Fibroblast of lung (primary cell): Measurements from ENCODE around the gene ZNF573. TPM values are rescaled to one million over a fixed set of nuclear protein-coding genes. Genes with fewer than 3 reads are reported as not detected.

Experiments used
- DNase-seq, 2 donors: peaks; one replicate each; pipeline versions ENCODE4 v3.0.0 to v3.0.0-alpha.2; 2010; ENCODE audit warnings: low read depth in 2 of 2
- H2AFZ ChIP-seq: 2 replicates; pipeline ENCODE4 v1.5.1; 2012; ENCODE audit warnings: low read length, control low read depth, inconsistent platforms
- H3K27ac ChIP-seq: 2 replicates; pipeline ENCODE4 v1.5.1; 2011; ENCODE audit warnings: low read length, control low read depth; ENCODE audit not compliant: insufficient read depth
- H3K27me3 ChIP-seq: 2 replicates; pipeline ENCODE4 v1.5.1; 2011; ENCODE audit warnings: mild to moderate bottlenecking, low read length; ENCODE audit not compliant: control insufficient read depth, insufficient read depth
- H3K36me3 ChIP-seq: 2 replicates; pipeline ENCODE4 v1.5.1; 2011; ENCODE audit warnings: low read length; ENCODE audit not compliant: control insufficient read depth, insufficient read depth
- H3K4me1 ChIP-seq: 2 replicates; pipeline ENCODE4 v1.5.1; 2011; ENCODE audit warnings: low read length; ENCODE audit not compliant: control insufficient read depth, insufficient read depth; ENCODE audit errors: extremely low read depth
- H3K4me2 ChIP-seq: 2 replicates; pipeline ENCODE4 v1.5.1; 2011; ENCODE audit warnings: low read length, control low read depth; ENCODE audit not compliant: insufficient read depth; ENCODE audit errors: extremely low read depth
- H3K4me3 ChIP-seq, 4 experiments: fragments of 200-600 bp in 1 of 4; sonication (generic) in 1 of 4; replicated peaks in 1 of 4; 2 replicates each; pipeline ENCODE4 v1.5.1; 2011 to 2016; ENCODE audit warnings: low read length in 4 of 4, low read depth in 3 of 4, mild to moderate bottlenecking in 3 of 4, control low read depth in 2 of 4, inconsistent platforms in 1 of 4, mixed read lengths in 1 of 4; ENCODE audit not compliant: insufficient read depth in 1 of 4; ENCODE audit errors: control extremely low read depth in 1 of 4
- H3K79me2 ChIP-seq: 2 replicates; pipeline ENCODE4 v1.5.1; 2012; ENCODE audit warnings: mild to moderate bottlenecking, low read length, inconsistent platforms; ENCODE audit not compliant: control insufficient read depth, insufficient read depth
- H3K9ac ChIP-seq: 2 replicates; pipeline ENCODE4 v1.5.1; 2011; ENCODE audit warnings: mild to moderate bottlenecking, low read length, control low read depth; ENCODE audit not compliant: insufficient read depth
- H3K9me3 ChIP-seq: 2 replicates; pipeline ENCODE4 v1.5.1; 2012; ENCODE audit warnings: low read depth, low read length; ENCODE audit not compliant: control insufficient read depth, insufficient read depth
- H4K20me1 ChIP-seq: 2 replicates; pipeline ENCODE4 v1.5.1; 2011; ENCODE audit warnings: low read length; ENCODE audit not compliant: control insufficient read depth, insufficient read depth; ENCODE audit errors: extremely low read depth
- EZH2 ChIP-seq: IDR thresholded peaks from 2 replicates; pipeline ENCODE4 v1.5.1; 2012; ENCODE audit warnings: low read length, control low read depth, mild to moderate bottlenecking; ENCODE audit errors: missing control alignments
- polyA plus RNA-seq, 2 donors: library from polyadenylated mRNA; depleted of rRNA in 1 of 2; stranded (reverse) in 1 of 2; unstranded in 1 of 2; fragments of >200 nt; gene quantifications; 2 replicates each; pipeline ENCODE4 v1.2.1, GENCODE V29; 2011 to 2012; ENCODE audit warnings: missing spikeins in 1 of 2
- total RNA-seq: library from RNA; depleted of rRNA; stranded (reverse); fragments of >200 nt; gene quantifications from 2 replicates; pipeline ENCODE4 v1.2.1, GENCODE V29; 2014
- TF ChIP-seq, protein P1 (sequence below), 2 donors: IDR thresholded peaks in 1 of 2; conservative IDR thresholded peaks in 1 of 2; 1 replicate in 1 of 2; 2 replicates in 1 of 2; pipeline ENCODE4 v1.5.1; 2011 to 2012; ENCODE audit warnings: low read length in 2 of 2, control low read depth in 1 of 2, inconsistent platforms in 1 of 2, low read depth in 1 of 2, mild to moderate bottlenecking in 1 of 2

ZNF573 gene
- total and polyA plus RNA-seq, 2 donors (not counting 1 experiment from before 2014, with no cell fraction given): 3.7 to 8.6 TPM

DNA sequence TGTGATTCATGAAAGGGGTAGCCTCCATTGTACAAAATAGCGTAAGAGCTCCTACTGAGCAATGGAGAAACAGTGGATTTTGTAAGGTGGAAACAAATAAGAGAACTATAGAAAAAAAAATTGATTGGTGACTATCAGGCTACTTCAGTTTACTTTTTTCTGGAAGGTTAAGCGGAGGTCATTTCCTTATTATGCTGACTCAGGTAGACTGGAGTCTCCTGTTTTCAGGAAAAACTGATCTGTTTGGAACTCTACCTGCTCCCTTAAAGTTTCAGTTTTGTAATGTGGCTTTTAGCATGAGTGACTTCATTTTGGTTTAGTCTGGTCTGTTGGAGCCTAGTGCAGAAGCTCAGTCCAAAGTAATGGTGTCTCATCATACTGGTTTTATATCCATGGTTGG, 63.2 kb downstream of the ZNF573 start:
- H3K4me2 ChIP-seq: no peak overlapping the region
- no peaks in the 10 kb centered on the region for H3K4me1 ChIP-seq
- no peak overlapping the region for H3K9ac ChIP-seq
- DNase-seq: no peak
- no peaks in the 10 kb centered on the region for H3K36me3 ChIP-seq
- H3K27me3 ChIP-seq: no peaks in the 10 kb centered on the region
- no peak overlapping the region for H3K4me3 ChIP-seq
- no peaks in the 10 kb centered on the region for H3K9me3 ChIP-seq
- H3K27ac ChIP-seq: no peak overlapping the region
- no peak for TF ChIP-seq EZH2
- TF ChIP-seq, protein P1, sequence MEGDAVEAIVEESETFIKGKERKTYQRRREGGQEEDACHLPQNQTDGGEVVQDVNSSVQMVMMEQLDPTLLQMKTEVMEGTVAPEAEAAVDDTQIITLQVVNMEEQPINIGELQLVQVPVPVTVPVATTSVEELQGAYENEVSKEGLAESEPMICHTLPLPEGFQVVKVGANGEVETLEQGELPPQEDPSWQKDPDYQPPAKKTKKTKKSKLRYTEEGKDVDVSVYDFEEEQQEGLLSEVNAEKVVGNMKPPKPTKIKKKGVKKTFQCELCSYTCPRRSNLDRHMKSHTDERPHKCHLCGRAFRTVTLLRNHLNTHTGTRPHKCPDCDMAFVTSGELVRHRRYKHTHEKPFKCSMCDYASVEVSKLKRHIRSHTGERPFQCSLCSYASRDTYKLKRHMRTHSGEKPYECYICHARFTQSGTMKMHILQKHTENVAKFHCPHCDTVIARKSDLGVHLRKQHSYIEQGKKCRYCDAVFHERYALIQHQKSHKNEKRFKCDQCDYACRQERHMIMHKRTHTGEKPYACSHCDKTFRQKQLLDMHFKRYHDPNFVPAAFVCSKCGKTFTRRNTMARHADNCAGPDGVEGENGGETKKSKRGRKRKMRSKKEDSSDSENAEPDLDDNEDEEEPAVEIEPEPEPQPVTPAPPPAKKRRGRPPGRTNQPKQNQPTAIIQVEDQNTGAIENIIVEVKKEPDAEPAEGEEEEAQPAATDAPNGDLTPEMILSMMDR (conservative IDR thresholded peaks at IDR 0.05 in 1 of 2, IDR thresholded peaks at IDR 0.05 in 1 of 2; ENCODE audit: low read depth in 1 of 2, low read length in 2 of 2): no peak
- H4K20me1 ChIP-seq: no peaks in the 10 kb centered on the region
- peaks cover 5% of the 10 kb centered on the region for H3K79me2 ChIP-seq
- no peak overlapping the region for H2AFZ ChIP-seq

DNA sequence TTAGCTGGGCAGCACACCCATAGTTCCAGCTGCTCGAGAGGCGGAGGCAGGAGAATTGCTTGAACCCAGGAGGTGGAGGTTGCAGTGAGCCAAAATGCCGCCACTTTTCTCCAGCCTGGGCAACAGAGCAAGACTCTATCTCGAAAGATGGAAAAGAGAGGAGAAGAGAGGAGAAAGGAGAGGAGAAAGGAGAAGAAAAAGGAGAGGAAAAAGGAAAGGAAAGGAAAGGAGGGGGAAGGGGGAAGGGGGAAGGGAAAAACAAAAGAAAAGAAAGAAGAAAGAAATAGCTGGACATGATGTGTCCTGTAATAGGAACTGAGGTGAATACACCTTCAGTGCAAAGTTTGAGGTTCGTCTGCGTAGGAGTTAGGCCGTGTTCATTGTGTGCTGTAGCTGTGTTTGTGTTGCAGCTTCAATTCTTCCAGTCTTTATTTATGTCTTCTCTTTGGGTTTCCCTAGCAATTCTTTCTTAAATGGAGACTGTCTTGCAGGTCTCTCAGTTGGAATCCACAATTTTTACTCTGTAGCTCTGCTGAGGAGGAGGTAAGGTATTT, 73.3 kb downstream of the ZNF573 start:
- Histone ChIP-seq H3K4me3 (no peak overlapping the region), H3K36me3 (no peaks in the 10 kb centered on the region), H3K9ac (no peak overlapping the region), H4K20me1 (no peaks in the 10 kb centered on the region), H3K4me1 (no peaks in the 10 kb centered on the region), H3K27ac (no peak overlapping the region), H3K27me3 (no peaks in the 10 kb centered on the region), H2AFZ (no peak overlapping the region), H3K4me2 (no peak overlapping the region), H3K79me2 (no peaks in the 10 kb centered on the region), H3K9me3 (no peaks in the 10 kb centered on the region)
- DNase-seq: no peak
- no peak for TF ChIP-seq EZH2
- TF ChIP-seq, protein P1 (conservative IDR thresholded peaks at IDR 0.05 in 1 of 2, IDR thresholded peaks at IDR 0.05 in 1 of 2; ENCODE audit: low read depth in 1 of 2, low read length in 2 of 2): no peak

GRCh38 chr19:37699057-37699456, 80.3 kb downstream of the ZNF573 start:
- DNase-seq: peak in 1 of 2 donors; percentile 30
- no peaks in the 10 kb centered on the region for H3K4me1 ChIP-seq
- TF ChIP-seq, protein P1 (conservative IDR thresholded peaks at IDR 0.05 in 1 of 2, IDR thresholded peaks at IDR 0.05 in 1 of 2; ENCODE audit: low read depth in 1 of 2, low read length in 2 of 2): no peak
- no peak for TF ChIP-seq EZH2

More at GRCh38 chr19:37699057-37699456, 80.3 kb downstream of the ZNF573 start:
- Histone ChIP-seq H3K9ac (no peak overlapping the region), H3K27ac (no peak overlapping the region), H3K4me3 (no peak overlapping the region), H3K9me3 (no peaks in the 10 kb centered on the region), H2AFZ (no peak overlapping the region), H4K20me1 (no peaks in the 10 kb centered on the region), H3K79me2 (no peaks in the 10 kb centered on the region), H3K4me2 (no peak overlapping the region), H3K27me3 (no peaks in the 10 kb centered on the region), H3K36me3 (no peaks in the 10 kb centered on the region)
